ENCODE measurements around the gene RALGAPA2. TPM values are rescaled to one million over a fixed set of nuclear protein-coding genes. Genes with fewer than 3 reads are reported as not detected.

Gene RALGAPA2
- total and polyA plus RNA-seq, 8 donors, result 34.5 to 79.8 (median 43.1) TPM

- Histone ChIP-seq H3K27ac (no peak overlapping the region), H3K4me3 (no peak overlapping the region), H3K27me3 (no peaks in the 10 kb centered on the region), H3K36me3 (peaks cover 0 to 9% of the 10 kb centered on the region in 2 donors), H3K9me3 (no peaks in the 10 kb centered on the region), H3K4me1 (peaks cover 0 to 3% of the 10 kb centered on the region in 2 donors)
- DNase-seq, result no peak
- intact Hi-C loops (cut with DNase I), result no loop called here
- TF ChIP-seq CTCF (IDR thresholded peaks at IDR 0.05), result no peak
- ATAC-seq, result no peak
Measured at GRCh38 chr20:20649945-20650344, 62.5 kb downstream of the RALGAPA2 start.

GRCh38 chr20:20643927-20644326 lies 68.5 kb downstream of the RALGAPA2 start:
- Histone ChIP-seq H3K9me3 (no peaks in the 10 kb centered on the region), H3K27me3 (no peaks in the 10 kb centered on the region), H3K4me3 (no peak overlapping the region), H3K27ac (no peak overlapping the region), H3K36me3 (peaks cover 2 to 22% of the 10 kb centered on the region in 2 donors), H3K4me1 (no peaks in the 10 kb centered on the region)
- DNase-seq (no peak), ATAC-seq (no peak)
- intact Hi-C loops (cut with DNase I), result no loop called here
- TF ChIP-seq CTCF (IDR thresholded peaks at IDR 0.05), result no peak

GRCh38 chr20:20641783-20642182 lies 70.7 kb downstream of the RALGAPA2 start:
- no peaks in the 10 kb centered on the region for H3K27me3 ChIP-seq
- intact Hi-C loops (cut with DNase I), result no loop called here
- H3K4me1 ChIP-seq, result no peaks in the 10 kb centered on the region
- H3K4me3 ChIP-seq, result no peak overlapping the region
- no peak overlapping the region for H3K27ac ChIP-seq
- DNase-seq, result no peak
- ATAC-seq, result no peak
- no peak for TF ChIP-seq CTCF (IDR thresholded peaks at IDR 0.05)
- H3K36me3 ChIP-seq, result peaks cover 2 to 35% of the 10 kb centered on the region in 2 donors
- H3K9me3 ChIP-seq, result no peaks in the 10 kb centered on the region

DNA sequence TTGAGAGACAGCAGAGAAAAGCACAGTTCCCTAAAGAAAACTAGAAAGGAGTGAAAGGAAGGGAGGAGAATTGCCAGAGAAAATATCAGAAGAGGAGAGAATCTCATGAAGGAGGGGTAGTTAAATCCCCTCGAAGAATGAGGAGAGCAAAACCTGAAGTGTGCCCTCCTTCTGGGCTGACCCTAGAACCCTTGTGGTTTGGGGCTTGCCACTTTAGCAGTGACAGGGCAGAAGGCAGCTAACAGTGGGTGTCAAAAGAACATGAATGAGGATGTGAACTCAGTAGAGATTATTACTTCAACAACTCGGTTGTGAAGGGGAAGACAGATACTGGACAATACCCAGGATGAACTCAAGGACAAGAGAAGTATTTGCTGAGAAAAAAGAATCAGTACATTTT lies 73.6 kb downstream of the RALGAPA2 start:
- DNase-seq (no peak), ATAC-seq (no peak)
- Histone ChIP-seq H3K36me3 (peaks cover 2 to 57% of the 10 kb centered on the region in 2 donors), H3K9me3 (no peaks in the 10 kb centered on the region), H3K4me1 (no peaks in the 10 kb centered on the region), H3K4me3 (no peak overlapping the region), H3K27ac (no peak overlapping the region), H3K27me3 (no peaks in the 10 kb centered on the region)
- TF ChIP-seq CTCF (IDR thresholded peaks at IDR 0.05), result no peak
- intact Hi-C loops (cut with DNase I), result no loop called here

DNA sequence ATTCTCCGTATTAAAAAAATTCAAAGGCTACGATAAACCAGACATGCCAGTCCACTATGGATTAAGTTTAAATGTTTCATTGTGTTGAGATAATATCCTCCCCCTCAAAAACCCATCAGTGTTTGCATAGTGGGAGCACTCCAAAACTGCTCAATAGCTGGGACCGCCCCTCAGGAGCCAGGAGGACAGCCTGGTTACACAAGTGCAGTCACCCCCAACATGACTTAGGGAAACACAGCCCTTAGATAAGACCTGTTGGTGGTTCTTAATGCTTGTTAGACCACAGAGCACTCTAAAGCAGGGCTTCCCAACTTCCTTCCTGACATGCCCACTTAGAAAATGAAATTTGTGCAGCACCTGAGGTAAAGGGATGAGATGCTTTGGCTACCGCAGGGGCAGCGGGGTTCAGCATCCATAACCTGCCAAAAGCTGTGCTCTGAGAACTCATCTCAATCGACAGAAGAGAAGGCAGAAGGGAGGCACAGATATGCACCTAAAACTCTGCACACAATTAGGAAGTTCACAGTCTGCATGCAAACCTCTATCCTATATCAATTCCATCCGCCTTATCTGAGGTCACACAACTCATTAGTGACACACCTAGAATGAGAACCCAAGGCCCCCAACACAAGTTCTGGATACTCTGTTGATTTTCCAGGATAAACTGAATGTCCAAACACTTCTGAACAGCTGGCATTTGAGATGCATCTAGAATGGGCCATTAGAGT lies 74.3 kb downstream of the RALGAPA2 start:
- intact Hi-C loops (cut with DNase I), result no loop called here
- H3K27me3 ChIP-seq, result no peaks in the 10 kb centered on the region
- no peak overlapping the region for H3K27ac ChIP-seq
- H3K36me3 ChIP-seq, result peaks cover 2 to 64% of the 10 kb centered on the region in 2 donors
- H3K4me3 ChIP-seq, result no peak overlapping the region
- DNase-seq (no peak), ATAC-seq (no peak)
- H3K9me3 ChIP-seq, result no peaks in the 10 kb centered on the region
- no peaks in the 10 kb centered on the region for H3K4me1 ChIP-seq
- no peak for TF ChIP-seq CTCF (IDR thresholded peaks at IDR 0.05)
